ENCODE results near the gene RCOR3.
"Not testable (repeated sequence)": the region's sequence is repeated elsewhere in the genome, so short reads cannot be mapped to it uniquely, and the experiment has no call there.

The RCOR3 gene

DNA sequence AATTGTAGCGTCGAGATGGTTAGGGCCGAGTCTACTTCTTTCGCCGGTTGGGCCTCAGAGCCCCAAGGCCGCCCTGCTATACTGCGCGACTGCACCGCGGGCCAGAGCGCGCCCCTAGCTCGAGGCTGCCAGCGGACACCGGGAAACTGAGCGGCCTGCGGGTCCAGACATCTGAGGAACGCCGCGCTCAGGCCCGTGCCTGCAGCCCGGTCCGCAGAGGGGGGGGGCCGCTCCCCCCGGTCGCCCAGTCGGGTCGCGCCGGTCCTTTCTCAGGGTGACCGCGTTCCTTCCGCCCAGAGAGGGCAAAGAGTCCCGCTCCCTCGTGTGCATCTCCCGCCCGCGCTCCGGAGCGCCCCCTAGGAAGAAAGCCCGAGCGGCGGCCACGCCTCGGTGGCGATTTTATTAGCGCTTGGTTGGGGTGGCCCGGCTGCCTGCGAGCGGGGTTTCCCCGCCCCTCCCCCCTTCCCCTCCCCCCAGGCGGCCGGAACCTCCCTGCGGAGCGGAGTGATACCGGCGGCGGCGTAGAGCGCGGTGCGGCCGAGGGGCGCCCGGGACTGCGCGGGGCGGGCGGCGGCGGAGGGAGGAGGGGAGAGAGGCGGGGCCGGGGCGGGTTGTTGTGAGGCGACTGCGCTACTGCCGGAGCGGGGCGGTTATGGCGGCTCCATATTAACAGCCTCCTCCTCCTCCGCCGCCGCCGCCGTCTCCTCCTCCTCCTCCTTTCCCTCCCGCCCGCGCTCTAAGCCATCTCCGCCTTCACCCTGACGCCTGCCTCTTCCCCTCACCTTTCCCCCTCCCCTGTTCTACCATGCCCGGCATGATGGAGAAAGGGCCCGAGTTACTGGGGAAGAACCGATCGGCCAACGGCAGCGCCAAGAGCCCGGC lies at the start of gene RCOR3:
Gene RCOR3, plus strand, starts transcription at position 611 of the 882 bp plus-strand sequence. Its CDS starts 195 bp downstream, at position 806.
- peak; percentile 76 for DNase-seq (ENCODE audit: low spot score)

DNA sequence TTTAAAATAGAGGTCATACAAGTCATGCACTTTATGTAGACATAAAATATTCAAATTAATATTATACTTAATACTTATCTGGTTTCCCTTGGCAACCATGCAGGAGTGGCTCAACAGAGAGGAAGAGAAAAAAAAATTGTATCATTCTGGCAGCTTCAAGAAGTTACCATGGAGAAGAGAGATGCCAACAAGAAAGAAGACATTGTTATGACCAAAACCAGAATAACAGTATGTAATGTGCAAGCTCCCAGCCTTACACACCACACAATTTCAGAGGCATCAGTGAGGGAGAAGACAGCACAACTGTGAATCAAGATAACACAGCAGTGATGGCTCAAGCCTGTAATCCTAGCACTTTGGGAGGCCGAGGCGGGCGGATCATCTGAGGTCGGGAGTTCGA lies 49.1 kb upstream of the RCOR3 start:
- DNase-seq (ENCODE audit: low spot score) = no peak

DNA sequence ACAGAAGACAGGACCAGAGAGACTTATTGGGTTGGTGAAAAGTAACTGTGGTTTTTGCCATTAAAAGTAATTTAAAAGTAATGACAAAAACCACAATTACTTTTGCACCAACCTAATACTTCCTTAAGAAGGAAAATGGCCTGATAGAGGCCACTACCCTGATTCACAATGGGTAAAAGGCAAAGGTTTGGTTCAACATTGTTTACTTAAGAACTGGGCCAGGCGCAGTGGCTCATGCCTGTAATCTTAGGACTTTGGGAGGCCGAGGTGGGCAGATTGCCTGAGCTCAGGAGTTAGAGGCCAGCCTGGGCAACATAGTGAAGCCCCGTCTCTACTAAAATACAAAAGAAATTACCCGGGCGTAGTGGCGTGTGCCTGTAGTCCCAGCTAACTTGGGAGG lies 48.2 kb upstream of the RCOR3 start:
- no peak for DNase-seq (ENCODE audit: low spot score)

DNA sequence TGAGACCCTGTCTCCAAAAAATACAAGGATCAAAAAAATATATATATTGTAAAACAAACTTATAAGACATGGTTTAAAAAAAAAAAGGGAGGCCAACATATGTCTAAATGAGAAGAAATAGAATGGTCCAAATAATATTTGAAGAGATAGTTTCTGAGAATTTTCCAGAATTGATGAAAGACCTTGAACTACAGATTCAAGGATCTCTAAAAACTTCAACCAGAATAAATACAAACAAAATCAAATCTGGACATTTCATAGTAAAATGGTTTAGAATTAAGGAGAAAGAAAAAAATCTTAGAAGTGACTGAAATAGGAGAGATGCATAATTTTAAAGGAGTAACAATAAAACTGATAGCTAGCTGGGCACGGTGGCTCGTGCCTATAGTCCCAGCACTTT lies 45.5 kb upstream of the RCOR3 start:
- DNase-seq (ENCODE audit: low spot score) = no peak

DNA sequence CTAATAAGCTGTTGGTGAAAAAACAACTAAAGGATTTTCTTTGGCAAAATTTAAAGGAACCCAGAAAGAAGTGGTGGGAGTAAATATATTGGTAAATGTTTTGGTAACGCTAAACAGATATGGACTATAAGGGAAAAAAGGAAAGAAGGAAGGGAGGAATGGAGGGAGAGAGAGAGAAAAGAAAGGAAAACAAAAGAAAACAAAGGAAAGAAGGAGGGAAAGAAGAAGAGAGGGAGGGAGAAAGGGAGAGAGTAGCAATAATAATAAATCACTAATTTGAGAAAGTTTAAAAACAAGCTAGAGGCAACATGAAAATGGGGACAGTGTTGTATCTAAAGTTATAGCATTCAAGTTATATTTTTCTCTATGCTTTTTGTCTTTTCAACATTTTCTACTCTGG lies 43.6 kb upstream of the RCOR3 start:
- DNase-seq (ENCODE audit: low spot score) = no peak

DNA sequence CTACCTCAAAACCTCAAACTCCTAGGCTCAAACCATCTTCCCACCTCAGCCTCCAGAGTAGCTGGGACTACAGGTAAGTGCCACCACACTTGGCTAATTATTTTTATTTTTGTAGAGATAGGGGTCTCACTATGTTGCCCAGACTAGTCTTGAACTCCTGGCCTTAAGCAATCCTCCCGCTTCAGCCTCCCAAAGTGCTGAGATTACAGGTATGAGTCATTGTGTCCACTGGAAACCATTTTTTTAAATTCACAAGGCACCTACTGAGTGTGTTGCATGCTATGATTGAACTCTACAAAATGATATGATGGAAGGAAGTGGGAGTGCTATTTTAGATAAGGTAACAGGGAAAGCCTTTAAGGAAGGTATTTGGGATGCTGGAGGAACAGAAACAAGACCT lies 41.8 kb upstream of the RCOR3 start:
- DNase-seq (ENCODE audit: low spot score) = no peak

DNA sequence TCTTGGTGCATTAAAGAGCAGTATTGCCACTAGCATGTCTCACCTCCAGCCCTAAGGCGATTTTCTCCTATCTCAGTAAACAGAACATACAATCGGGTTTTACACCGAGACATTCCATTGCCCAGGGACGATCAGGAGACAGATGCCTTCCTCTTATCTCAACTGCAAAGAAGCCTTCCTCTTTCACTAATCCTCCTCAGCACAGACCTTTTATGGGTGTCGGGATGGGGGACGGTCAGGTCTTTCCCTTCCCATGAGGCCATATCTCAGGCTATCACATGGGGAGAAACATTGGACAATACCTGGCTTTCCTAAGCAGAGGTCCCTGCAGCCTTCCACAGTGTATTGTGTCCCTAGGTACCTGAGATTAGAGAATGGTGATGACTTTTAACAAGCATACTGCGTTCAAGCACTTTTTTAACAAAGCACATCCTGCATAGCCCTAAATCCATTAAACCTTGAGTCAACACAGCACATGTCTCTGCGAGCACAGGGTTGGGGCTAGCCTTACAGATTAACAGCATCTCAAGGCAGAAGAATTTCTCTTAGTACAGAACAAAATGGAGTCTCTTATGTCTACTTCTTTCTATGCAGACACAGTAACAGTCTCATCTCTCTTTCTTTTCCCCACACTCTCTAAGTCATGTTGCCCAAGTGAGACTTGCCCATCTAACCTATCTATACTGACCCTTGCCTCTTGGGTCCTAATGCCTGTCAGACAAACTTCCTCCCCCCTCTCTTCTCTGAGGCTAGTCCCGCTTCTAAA lies 36.5 kb upstream of the RCOR3 start:
- not testable (repeated sequence) for DNase-seq (ENCODE audit: low spot score)

DNA sequence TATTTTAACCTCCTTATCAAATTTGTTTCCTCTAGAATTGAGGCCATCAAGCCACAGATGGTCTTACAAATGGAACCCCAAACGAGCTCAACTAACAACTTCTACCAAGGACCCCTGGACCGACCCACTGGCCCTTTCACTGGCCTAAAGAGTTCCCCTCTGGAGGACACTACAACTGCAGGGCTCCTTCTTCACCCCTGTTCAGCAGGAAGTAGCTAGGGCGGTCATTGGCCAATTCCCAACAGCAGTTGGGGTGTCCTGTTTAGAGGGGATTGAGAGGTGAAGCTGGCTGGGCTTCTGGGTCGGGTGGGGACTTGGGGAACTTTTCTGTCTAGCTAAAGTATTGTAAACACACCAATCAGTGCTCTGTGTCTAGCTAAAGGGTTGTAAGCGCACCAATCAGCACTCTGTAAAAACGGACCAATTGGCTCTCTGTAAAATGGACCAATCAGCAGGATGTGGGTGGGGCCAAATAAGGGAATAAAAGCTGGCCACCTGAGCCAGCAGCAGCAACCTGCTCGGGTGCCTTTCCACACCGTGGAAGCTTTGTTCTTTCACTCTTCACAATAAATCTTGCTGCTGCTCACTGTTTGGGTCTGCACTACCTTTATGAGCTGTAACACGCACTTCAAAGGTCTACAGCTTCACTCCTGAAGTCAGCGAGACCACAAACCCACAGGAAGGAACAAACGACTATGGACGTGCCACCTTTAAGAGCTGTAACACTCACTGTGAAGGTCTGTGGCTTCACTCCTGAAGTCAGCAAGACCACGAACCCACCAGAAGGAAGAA lies 30.4 kb upstream of the RCOR3 start:
- DNase-seq (ENCODE audit: low spot score) = not testable (repeated sequence)

DNA sequence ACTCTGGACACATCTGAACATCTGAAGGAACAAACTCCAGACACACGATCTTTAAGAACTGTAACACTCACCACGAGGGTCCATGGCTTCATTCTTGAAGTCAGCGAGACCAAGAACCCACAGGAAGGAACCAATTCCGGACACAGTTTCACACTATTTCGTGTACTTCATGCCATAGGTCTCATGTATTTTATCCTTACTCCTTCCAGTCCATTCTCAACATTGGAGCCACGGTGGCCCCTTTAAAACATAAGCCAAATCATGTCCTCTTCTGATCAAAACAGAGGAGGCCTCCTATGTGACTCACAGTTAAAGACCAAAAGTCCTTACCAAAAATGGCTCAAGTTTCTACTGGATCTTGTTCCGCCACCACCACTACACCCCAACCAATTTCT lies 29.8 kb upstream of the RCOR3 start:
- no peak for DNase-seq (ENCODE audit: low spot score)

DNA sequence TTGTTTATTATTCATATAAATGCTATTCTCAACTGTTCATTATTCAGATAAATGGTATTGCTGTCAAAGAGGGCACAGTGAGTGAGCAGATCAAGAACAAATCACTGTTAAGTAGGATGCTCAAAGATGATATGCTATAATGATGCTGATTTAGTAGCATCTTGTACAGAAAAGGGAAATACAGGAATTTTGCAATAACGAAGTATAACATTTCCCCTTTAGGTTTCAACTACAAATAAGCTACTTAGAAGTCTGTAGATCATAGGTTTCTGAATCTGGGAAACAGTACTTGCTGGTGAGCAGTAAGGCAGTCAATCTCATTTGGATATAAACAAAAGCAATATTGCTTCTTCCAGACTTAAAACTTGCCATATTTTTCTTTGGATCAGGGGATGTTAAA lies 27.3 kb upstream of the RCOR3 start:
- no peak for DNase-seq (ENCODE audit: low spot score)

DNA sequence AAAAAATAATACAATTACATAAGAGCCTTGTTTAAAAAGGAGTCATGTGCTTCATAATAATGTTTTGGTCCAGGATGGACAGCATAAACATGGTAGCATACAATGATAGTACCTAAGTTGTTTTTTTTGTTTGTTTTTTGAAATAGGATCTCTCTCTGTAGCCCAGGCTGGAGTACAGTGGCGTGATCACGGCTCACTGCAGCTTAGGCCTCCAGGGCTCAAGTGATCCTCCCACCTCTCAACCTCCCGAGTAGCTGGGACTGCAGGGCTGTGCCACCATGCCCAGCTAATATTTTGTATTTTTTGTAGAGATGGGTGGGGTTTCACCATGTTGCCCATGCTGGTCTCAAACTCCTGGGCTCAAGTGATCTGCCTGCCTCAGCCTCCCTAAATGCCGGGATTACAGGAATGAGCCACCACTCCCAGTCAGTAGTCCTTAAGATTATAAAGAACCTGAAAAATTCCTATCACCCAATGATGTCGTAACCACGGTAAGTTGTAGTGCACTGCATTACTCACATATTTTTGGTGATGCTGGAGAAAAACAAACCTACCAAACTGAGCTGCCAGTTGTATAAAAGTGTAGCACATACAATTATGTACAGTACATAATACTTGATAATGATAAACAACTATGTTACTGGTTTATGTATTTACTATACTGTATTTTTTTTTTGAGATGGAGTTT lies 22.4 kb upstream of the RCOR3 start:
- DNase-seq (ENCODE audit: low spot score) = no peak

DNA sequence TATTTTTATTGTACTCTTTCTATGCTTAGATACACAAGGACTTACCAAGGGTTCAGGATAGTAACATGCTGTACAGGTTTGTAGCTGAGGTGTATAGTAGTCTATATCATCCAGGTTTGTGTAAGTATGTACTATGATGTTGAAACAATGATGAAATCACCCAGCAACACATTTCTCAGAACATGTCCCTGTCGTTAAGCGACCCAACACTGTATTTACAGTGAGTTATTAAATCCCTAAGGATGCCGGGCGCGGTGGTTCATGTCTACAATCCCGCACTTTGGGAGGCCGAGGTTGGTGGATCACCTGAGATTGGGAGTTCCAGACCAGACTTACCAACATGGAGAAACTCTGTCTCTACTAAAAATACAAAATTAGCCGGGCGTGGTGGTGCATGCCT lies 21.6 kb upstream of the RCOR3 start:
- DNase-seq (ENCODE audit: low spot score) = no peak

DNA sequence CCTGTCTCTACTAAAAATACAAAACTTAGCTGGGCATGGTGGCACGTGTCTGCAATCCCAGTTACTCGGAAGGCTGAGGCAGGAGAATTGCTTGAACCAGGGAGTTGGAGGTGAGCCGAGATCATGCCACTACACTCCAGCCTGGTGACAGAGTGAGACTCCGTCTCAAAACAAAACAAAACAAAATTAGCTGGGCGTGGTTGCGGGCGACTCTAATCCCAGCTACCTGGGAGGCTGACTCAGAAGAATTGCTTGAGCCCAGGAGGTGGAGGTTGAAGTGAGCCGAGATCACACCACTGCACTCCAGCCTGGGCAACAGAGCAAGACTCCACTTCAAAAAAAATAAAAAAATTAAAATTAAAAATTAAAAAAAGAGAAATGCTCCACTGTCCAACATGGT lies 18.6 kb upstream of the RCOR3 start:
- DNase-seq (ENCODE audit: low spot score) = not testable (repeated sequence)

DNA sequence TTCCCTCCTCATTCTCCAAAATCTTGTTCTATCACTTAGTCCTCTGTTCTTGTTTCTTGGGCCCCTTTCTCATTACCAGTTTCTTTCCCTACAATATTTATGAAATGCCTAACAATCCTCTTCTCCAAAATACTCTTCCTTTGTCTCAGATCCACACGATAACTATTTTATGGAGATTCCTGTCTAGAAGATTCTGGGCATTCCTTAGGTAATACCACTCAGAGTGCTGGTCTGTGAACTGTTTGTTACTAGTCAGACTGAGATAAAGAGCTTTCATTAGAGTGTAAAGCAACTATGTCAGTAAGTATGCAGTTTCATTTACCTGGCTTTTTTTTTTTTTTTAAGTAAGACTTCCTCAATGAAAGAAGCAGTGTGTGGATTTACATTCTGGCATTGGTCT lies 18.1 kb upstream of the RCOR3 start:
- no peak for DNase-seq (ENCODE audit: low spot score)

DNA sequence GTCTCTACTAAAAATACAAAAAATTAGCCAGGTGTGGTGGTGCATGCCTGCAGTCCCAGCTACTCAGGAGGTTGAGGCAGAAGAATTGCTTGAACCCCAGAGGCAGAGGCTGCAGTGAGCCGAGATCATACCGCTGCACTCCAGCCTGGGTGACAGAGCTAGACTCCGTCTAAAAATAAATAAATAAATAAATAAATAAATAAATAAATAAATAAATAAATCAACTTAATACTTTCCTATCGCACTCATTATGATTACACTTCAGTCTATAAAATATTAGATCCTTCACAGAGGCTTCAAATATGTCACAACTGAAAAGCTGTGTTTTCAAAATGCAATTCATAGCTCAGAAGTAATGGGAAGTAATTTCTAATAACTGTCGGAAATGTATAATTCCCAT lies 15.5 kb upstream of the RCOR3 start:
- not testable (repeated sequence) for DNase-seq (ENCODE audit: low spot score)

DNA sequence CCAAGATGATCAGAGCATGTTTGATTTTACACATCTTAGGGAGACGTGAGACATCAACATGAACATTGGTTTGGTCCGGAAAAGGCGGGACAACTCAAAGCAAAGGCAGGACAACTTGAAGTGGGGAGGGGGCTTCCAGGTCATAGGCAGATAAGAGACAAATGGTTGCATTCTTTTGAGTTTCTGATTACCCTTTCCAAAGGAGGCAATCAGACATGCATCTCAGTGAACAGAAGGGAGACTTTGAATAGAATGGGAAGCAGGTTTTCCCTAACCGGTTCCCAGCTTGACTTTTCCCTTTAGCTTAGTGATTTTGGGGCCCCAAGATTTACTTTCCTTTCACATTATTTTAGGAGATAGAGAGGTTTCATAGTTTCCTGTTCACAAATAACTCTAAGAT lies 12.6 kb upstream of the RCOR3 start:
- not testable (repeated sequence) for DNase-seq (ENCODE audit: low spot score)

DNA sequence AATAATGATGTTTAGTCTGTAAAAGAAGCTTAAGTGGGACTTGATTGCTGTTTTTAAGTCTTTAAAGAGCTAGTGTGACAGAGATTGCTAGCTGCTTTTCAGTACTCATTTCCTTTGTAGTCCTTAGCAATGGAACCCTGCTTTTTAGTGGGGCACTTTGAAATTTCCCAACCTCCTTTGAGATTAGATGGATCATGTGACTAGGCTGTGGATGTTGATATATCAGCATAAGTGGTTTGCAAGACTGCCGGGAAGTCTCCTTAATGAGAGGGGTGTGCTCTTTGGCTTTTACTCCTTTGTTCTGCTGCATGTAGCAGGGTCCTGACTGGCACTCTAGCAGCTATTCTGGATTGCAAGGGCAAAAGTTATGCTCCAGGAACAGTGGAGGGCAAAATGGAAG lies 11.2 kb upstream of the RCOR3 start:
- DNase-seq (ENCODE audit: low spot score) = no peak

DNA sequence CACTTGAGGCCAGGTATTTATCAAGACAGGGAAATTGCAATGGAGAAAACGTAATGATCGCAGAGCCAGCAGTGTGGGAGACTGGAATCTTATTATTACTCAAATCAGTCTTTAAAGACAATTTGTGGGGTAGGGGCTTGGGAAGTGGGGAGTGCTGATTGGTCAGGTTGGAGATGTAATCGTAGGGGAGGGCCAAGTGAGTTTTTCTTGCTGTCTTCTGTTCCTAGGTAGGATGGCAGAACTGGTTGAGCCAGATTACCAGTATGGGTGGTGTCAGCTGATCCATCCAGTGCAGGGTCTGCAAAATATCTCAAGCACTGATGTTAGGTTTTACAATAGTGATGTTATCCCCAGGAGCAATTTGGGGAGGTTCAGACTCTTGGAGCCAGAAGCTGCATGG lies 9.6 kb upstream of the RCOR3 start:
- DNase-seq (ENCODE audit: low spot score) = not testable (repeated sequence)

DNA sequence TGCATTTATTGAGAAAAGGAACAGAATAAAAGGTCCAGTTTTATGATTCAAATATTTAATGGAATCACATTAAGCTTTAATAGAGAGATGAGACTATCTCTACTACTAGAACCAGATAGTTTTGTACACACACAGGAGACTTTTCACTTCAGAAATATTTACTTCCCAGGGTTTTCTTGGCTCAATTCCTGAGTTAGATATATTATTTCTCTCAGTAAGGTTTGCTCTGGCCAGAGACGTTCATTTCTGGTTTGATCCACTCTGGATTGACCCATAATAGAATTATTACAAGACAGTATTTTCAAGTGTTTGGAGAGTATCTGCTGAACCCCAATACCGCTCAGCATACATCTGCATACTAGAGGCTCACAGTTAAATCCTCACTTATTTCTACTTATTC lies 1.3 kb upstream of the RCOR3 start:
- no peak for DNase-seq (ENCODE audit: low spot score)

DNA sequence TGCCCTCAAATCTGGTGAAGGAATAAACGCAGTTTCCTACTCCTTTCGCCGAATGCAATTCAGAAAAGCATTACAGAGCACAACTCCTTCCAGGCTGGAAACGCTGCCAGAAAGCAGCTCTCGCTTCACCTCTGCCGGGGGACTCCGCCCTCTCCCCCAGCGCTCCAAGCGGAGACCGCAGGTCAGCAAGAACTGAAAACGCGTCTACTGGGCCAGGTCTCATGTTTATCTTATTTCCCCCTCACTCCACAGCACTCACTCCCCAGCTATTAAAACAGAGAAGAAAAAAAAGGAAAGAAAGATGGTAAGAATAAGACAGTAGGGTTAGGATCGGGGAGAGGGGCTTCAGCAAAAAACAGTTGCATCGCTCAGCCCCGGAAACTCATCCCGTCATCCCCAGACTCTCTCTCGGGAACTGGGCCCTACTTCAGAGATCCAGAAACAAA lies 833 bp upstream of the RCOR3 start:
- DNase-seq (ENCODE audit: low spot score) = peak; percentile 59

DNA sequence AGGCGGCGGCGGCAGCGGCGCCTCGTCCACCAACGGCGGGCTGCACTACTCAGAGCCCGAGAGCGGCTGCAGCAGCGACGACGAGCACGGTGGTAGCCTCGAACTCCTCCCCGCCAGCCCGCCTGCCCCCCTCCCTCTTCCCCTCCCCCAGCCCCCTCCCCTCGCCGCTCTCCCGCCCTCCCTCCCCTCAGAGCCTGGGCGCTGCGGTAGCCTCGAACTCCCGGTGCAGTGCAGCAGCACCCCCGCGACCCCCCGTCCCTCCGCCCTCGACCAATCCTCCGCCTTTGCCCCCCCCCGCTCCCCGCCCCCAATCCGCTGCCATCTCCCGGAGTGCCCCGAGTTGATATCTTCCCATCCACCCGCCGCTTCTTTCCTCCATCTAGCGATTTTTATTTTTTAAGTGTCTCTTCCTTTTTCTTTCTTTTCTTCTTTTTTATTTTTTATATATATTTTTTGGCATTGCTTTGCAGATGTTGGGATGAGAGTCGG lies 516 bp downstream of the RCOR3 start:
- peak; percentile 45 for DNase-seq (ENCODE audit: low spot score)
